Measurements from ENCODE around the gene ARHGEF40. TPM values are rescaled to one million over a fixed set of nuclear protein-coding genes. Genes with fewer than 3 reads are reported as not detected.

The ARHGEF40 gene
- total RNA-seq, 4 donors from 2014 or later = 72.5 to 128 (median 80.9) TPM

DNA sequence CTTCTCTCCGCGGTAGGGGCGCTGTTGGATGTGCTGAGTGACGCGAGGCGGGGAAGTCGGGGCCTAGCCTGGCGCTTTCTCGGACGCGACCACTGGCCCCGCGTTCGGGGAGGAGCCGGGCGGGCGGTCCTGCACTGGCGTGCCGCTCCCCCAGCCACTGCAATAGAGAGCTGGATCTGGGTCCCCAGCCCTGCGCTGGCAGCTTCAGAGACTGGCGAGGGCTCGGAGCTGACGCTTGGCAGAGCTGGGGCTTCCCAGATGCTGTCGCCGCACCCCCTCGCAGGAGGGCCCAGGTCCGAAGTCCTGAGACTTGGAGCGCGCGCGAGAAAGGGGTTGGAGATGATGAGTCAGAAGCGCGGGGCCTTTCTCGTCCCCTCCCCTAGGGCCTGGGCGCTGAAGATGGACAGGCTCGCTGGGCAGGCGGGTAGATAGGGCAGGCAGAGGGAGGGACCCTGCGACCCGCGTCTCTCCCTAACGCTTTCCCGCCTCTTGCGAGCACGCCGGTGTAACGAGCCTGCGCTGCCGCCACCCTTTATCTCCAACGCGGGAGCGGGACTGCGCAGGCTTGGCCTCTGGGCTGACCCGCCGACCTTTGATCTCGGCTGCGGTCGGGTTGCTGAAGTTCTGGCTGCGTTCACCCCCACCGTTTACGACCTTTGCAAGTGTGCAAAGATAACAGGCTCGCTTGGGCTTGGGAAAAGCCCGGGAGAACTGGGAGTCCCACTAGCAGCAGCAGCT, 33.8 kb downstream of the ARHGEF40 start:
- Histone ChIP-seq H3K4me1 (peaks cover 0 to 58% (median 44%) of the 10 kb centered on the region in 4 donors), H3K4me3 (peak overlapping the region; percentile 64 to 84 (median 68)), H3K27me3 (no peaks in the 10 kb centered on the region), H3K9me3 (no peaks in the 10 kb centered on the region), H3K27ac (peak overlapping the region; percentile 92 to 100 (median 98)), H3K36me3 (no peaks in the 10 kb centered on the region)
- 0 to 1% methylated on average over 45 to 48 of the region's 62 CpGs for WGBS, 2 donors
- DNase-seq (ENCODE audit: low spot score in 2 of 2) = peak; percentile 95 to 97
- TF ChIP-seq EP300 (IDR thresholded peaks at IDR 0.05) (peak; percentile 90 to 97), POLR2A (IDR thresholded peaks at IDR 0.05) (peak; percentile 94 to 96)
- TF ChIP-seq, protein P1, sequence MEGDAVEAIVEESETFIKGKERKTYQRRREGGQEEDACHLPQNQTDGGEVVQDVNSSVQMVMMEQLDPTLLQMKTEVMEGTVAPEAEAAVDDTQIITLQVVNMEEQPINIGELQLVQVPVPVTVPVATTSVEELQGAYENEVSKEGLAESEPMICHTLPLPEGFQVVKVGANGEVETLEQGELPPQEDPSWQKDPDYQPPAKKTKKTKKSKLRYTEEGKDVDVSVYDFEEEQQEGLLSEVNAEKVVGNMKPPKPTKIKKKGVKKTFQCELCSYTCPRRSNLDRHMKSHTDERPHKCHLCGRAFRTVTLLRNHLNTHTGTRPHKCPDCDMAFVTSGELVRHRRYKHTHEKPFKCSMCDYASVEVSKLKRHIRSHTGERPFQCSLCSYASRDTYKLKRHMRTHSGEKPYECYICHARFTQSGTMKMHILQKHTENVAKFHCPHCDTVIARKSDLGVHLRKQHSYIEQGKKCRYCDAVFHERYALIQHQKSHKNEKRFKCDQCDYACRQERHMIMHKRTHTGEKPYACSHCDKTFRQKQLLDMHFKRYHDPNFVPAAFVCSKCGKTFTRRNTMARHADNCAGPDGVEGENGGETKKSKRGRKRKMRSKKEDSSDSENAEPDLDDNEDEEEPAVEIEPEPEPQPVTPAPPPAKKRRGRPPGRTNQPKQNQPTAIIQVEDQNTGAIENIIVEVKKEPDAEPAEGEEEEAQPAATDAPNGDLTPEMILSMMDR (IDR thresholded peaks at IDR 0.05) = peak; percentile 75 to 95 (median 88)

DNA sequence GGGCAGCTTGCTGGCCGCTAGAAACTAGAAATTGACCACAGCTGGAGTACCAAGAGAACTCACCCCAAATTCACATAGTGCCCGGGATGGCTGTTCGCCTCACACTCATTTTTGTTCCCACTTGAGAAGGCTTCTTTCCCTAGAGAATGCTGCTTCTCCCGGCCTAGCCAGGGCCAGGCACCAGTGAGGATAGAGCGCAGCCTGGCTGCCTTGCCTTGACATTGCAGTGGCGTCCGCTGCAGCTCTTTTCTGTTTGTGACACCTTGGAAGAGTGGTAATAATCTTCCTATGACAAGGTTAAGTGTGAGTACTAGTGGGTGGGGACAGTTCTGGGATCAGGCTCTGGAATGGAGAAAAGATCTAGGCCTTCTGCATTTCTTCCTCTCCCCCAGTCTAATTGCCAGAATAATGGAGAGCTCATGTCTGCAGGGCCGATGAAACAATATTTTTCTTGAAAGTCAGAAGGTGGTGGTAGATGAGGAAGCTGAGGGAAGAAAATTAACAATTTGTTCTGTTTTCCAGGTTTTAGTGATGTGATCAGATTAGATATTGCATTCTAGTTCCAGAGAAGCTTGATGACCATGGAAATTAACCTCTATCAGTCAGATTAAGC, 34.5 kb downstream of the ARHGEF40 start:
- DNase-seq (ENCODE audit: low spot score in 2 of 2) = peak; percentile 67 to 73
- Histone ChIP-seq H3K4me3 (peak overlapping the region; percentile 64 to 84 (median 68)), H3K9me3 (no peaks in the 10 kb centered on the region), H3K27me3 (no peaks in the 10 kb centered on the region), H3K36me3 (no peaks in the 10 kb centered on the region), H3K27ac (peak overlapping the region; percentile 92 to 100 (median 98)), H3K4me1 (peaks cover 0 to 51% (median 39%) of the 10 kb centered on the region in 4 donors)
- WGBS, 2 donors = 5% methylated on average over 8 of the region's 8 CpGs
- TF ChIP-seq EP300 (IDR thresholded peaks at IDR 0.05) (no peak), POLR2A (IDR thresholded peaks at IDR 0.05) (no peak)
- TF ChIP-seq, protein P1 (IDR thresholded peaks at IDR 0.05) = peak; percentile 94 to 98 (median 96)

DNA sequence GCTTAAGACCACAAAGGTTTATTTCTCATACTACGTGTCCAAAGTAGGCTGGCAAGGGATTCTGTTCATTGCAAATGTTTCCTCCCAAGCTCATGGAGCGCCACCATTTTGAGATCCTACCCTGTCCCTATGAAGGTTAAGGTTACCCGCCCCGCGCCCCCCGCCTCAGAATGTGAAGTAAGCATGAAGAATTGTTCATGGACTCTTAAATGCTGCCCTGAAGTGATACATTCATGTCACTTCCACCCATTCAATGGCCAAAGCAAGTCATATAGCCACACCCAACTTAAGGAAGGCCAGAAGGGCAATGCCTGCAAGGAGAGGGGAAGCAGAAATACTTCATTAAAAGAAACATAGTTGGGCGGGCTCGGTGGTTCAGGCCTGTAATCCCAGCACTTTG, 35.0 kb downstream of the ARHGEF40 start:
- peaks cover 0 to 46% (median 36%) of the 10 kb centered on the region in 4 donors for H3K4me1 ChIP-seq
- H3K4me3 ChIP-seq = no peak overlapping the region
- H3K27ac ChIP-seq = peak overlapping the region; percentile 92 to 100 (median 98)
- no peaks in the 10 kb centered on the region for H3K9me3 ChIP-seq
- WGBS, 2 donors = 80 to 81% methylated on average over 8 of the region's 8 CpGs
- TF ChIP-seq EP300 (IDR thresholded peaks at IDR 0.05) = no peak
- TF ChIP-seq, protein P1 (IDR thresholded peaks at IDR 0.05) = no peak
- TF ChIP-seq POLR2A (IDR thresholded peaks at IDR 0.05) = no peak
- no peaks in the 10 kb centered on the region for H3K36me3 ChIP-seq
- no peaks in the 10 kb centered on the region for H3K27me3 ChIP-seq
- DNase-seq (ENCODE audit: low spot score in 2 of 2) = no peak

DNA sequence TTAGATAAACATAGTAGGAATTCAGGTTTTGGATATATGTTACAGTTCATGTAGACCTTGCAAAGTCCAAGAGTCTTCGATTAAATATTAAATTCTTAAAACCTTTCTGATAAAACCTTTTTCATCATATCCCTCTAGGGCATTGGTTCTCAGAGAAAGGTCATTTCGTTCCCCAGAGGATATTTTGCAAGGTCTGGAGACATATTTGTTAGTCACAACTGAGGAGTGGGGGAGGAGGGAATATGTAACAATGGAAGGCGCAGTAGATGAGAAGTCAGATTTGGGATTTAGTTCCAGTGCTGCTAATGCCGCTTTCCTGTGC, 36.0 kb downstream of the ARHGEF40 start:
- peaks cover 0 to 46% (median 36%) of the 10 kb centered on the region in 4 donors for H3K4me1 ChIP-seq
- H3K9me3 ChIP-seq = no peaks in the 10 kb centered on the region
- no peak overlapping the region for H3K4me3 ChIP-seq
- DNase-seq (ENCODE audit: low spot score in 2 of 2) = no peak
- H3K36me3 ChIP-seq = no peaks in the 10 kb centered on the region
- WGBS, 2 donors = 46 to 59% methylated on average over 4 of the region's 4 CpGs
- no peaks in the 10 kb centered on the region for H3K27me3 ChIP-seq
- H3K27ac ChIP-seq = peak overlapping the region; percentile 64 to 100 (median 96)
- no peak for TF ChIP-seq EP300 (IDR thresholded peaks at IDR 0.05)
- TF ChIP-seq POLR2A (IDR thresholded peaks at IDR 0.05) = no peak
- TF ChIP-seq, protein P1 (IDR thresholded peaks at IDR 0.05) = no peak

All from tibial nerve (tissue), 4 donors.